HG02571 (cell line): ENCODE measurements around the gene BPIFB6.
"Not testable (repeated sequence)": the region's sequence is repeated elsewhere in the genome, so short reads cannot be mapped to it uniquely, and the experiment has no call there.

Experiments used
- ATAC-seq: cut with Tn5 transposase; IDR thresholded peaks from one replicate; pipeline ENCODE4 v1.9.1; 2021; ENCODE audit warnings: mild to moderate bottlenecking, moderate library complexity; ENCODE audit not compliant: unreplicated experiment

Gene BPIFB6

GRCh38 chr20:33027769-33028751 is 3.4 kb upstream of the BPIFB6 start:
- ATAC-seq: no peak

- ATAC-seq: no peak
Observed at GRCh38 chr20:33028875-33029274, 2.6 kb upstream of the BPIFB6 start.

GRCh38 chr20:33030076-33030475 is 1.4 kb upstream of the BPIFB6 start:
- ATAC-seq: no peak

GRCh38 chr20:33030569-33030968 is 879 bp upstream of the BPIFB6 start:
- no peak for ATAC-seq

GRCh38 chr20:33032555-33032954 is 1.1 kb downstream of the BPIFB6 start:
- no peak for ATAC-seq

GRCh38 chr20:33033381-33033780 is 1.9 kb downstream of the BPIFB6 start:
- ATAC-seq: no peak

GRCh38 chr20:33034115-33034514 is 2.7 kb downstream of the BPIFB6 start:
- no peak for ATAC-seq

GRCh38 chr20:33034901-33035492 is 3.5 kb downstream of the BPIFB6 start:
- no peak for ATAC-seq

- ATAC-seq: no peak
Observed at GRCh38 chr20:33037456-33037855, 6.0 kb downstream of the BPIFB6 start.

- no peak for ATAC-seq
Observed at GRCh38 chr20:33038243-33038642, 6.8 kb downstream of the BPIFB6 start.

- no peak for ATAC-seq
Observed at GRCh38 chr20:33042430-33042829, 11.0 kb downstream of the BPIFB6 start.

GRCh38 chr20:33042983-33043730 is 11.7 kb downstream of the BPIFB6 start:
- no peak for ATAC-seq

GRCh38 chr20:33043731-33044181 is 12.3 kb downstream of the BPIFB6 start:
- no peak for ATAC-seq

GRCh38 chr20:33045129-33045721 is 13.8 kb downstream of the BPIFB6 start:
- ATAC-seq: not testable (repeated sequence)

GRCh38 chr20:33046412-33046811 is 15.0 kb downstream of the BPIFB6 start:
- no peak for ATAC-seq

- ATAC-seq: no peak
Observed at GRCh38 chr20:33051333-33051732, 19.9 kb downstream of the BPIFB6 start.

GRCh38 chr20:33053291-33054106 is 22.1 kb downstream of the BPIFB6 start, which contains the start of gene BPIFB3:
Gene BPIFB3, plus strand, starts transcription at chr20:33053903. Its CDS starts 1,533 bp downstream, at chr20:33055436.
- ATAC-seq: no peak

- no peak for ATAC-seq
Observed at GRCh38 chr20:33054381-33054780, 22.9 kb downstream of the BPIFB6 start.

GRCh38 chr20:33054791-33055190 is 23.3 kb downstream of the BPIFB6 start:
- ATAC-seq: no peak

- ATAC-seq: no peak
Observed at GRCh38 chr20:33059136-33059535, 27.7 kb downstream of the BPIFB6 start.
